GM19328 (cell line): Measurements from ENCODE around the gene SYT12.

Experiments
- ATAC-seq: cut with Tn5 transposase; IDR thresholded peaks from one replicate; pipeline ENCODE4 v1.9.1; 2021; ENCODE audit warnings: mild to moderate bottlenecking, moderate library complexity; ENCODE audit not compliant: unreplicated experiment

SYT12 gene

DNA sequence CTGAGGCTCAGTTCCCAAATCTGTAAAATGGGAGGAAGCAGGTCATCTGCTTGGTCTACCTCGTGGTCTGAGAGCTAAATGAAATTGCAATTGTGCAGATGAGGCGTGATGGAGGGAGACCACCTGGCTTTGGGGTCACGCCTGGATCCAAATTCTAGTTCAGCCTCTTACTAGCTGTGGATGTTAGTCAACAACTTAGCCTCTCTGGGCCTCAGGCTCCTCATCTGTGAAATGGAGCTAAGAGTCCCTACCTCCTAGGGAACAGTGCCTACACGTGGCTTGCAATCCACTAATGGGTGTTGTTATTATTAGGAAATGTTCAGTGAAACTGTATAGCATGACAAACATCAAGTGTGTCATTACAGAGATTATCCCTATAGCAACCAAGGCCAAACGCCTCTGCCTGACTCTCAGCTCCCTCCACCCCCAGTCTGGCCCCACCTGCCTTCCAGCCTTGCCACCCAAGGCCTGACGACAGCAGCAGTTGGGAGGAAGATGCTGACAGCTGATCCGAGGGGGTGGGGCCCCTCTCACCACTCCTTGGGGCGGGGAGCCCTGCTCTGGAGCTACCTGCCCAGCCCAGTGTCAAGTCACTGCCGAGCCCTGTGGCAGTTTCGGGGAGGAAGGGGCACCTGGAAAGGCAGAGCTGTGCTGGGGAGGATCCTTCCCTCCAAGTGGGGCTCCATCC lies 32.0 kb downstream of the SYT12 start:
- no peak for ATAC-seq

- ATAC-seq = no peak
Observed at GRCh38 chr11:67055812-67056211, 32.9 kb downstream of the SYT12 start.

- no peak for ATAC-seq
Observed at GRCh38 chr11:67056267-67057204, 33.6 kb downstream of the SYT12 start, which contains the start of gene RHOD. Gene RHOD, plus strand, starts transcription at chr11:67056847. Its CDS starts 56 bp downstream, at chr11:67056903.

DNA sequence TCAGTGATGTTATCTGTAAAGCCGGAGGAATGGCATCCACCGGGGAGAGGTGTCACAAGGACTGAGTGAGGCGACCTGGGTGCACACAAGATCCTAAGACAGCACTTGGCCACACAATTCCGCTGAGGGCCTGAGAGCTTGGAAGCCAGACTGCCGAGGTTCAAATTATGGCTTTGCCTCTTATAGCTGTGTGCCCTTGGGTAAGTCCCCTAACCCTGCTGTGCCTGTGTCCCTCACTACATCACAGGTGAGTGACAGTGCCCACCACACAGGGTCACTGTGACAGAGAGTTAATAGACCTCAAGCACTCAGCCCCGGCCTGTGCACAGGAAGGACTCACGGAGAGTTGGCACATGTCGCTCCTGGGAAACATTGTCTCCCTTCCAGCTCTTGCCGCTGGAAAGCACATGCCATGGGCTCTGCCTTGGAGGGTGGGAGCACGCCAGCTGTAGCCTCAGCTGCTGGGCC lies 34.3 kb downstream of the SYT12 start:
- ATAC-seq = no peak

GRCh38 chr11:67058506-67058905 lies 35.6 kb downstream of the SYT12 start:
- ATAC-seq = no peak

DNA sequence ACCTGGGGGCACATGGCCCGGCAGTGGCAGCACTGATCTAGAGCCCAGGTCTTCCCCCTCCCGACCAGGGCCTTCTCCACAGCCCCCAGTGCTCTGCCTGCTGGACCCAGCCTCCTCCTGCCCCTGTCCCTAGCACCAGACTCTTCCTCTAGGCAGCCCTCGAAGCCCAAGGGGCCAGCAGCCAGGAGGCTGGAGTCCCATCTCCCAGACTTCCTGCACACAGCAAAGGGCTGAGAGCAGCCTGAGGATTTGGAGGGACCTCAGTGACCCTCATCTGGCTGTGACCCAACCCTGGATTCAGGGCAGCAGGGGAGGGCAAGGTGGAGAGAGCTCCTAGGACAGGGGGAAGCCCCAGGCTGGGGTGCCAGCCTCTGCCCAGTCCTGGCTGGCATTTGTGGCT lies 36.7 kb downstream of the SYT12 start:
- no peak for ATAC-seq

GRCh38 chr11:67060111-67060522 lies 37.2 kb downstream of the SYT12 start:
- ATAC-seq = no peak

DNA sequence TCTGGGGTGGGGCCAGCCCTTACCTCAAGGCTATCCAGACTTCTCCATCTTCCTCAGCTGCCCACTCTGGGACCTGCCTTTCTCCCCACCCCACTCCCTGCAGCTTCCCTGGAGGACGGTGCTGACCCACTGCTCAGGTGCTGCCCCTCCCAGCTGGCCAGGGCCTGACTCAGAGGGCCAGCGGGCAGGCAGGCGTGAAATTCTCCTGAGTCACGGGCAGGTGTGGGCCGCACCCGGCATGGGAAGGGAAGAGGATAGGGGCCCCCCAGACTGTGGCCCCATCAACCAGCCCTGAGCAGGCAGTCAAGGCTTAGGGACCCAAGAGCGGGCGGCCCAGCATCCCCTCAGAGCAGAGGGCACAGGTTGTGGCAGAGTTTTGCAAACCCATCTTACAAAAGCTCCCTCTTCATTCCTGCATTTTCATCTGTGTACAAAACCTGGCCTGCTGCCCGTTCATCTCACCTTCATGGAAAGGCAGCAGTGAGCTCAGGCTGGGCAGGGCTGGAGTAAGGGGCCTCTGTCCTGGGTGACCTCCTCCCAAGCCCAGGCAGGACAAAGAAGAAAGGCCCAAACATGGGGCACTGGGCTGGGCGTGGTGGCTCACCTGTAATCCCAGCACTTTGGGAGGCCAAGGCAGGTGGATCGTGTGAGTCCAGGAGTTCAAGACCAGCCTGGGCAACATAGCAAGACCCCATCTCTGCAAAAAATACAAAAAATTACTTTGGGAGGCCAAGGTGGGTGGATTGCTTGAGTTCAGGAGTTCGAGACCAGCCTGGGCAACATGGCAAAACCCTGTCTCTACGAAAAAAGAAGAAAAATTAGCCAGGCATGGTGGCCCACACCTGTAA lies 39.8 kb downstream of the SYT12 start:
- no peak for ATAC-seq

DNA sequence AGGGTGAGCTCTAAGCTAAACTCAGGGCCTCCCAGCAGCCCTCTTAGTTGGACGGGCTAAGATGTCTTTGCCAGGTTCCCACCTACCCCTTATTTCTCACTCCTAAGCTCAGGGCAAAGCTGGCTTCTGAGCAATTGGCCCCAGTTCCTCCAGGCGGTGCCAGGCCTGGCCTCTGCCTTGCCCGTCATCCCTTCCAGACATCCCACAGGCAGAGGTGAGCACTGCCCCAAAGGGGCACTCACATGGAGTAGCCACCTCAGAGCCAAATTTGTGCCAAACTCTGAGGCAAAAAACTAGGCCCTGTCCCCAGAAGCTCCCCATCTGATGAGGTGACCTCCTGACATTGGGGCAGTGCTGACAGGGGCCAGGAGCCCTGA lies 43.4 kb downstream of the SYT12 start:
- no peak for ATAC-seq

DNA sequence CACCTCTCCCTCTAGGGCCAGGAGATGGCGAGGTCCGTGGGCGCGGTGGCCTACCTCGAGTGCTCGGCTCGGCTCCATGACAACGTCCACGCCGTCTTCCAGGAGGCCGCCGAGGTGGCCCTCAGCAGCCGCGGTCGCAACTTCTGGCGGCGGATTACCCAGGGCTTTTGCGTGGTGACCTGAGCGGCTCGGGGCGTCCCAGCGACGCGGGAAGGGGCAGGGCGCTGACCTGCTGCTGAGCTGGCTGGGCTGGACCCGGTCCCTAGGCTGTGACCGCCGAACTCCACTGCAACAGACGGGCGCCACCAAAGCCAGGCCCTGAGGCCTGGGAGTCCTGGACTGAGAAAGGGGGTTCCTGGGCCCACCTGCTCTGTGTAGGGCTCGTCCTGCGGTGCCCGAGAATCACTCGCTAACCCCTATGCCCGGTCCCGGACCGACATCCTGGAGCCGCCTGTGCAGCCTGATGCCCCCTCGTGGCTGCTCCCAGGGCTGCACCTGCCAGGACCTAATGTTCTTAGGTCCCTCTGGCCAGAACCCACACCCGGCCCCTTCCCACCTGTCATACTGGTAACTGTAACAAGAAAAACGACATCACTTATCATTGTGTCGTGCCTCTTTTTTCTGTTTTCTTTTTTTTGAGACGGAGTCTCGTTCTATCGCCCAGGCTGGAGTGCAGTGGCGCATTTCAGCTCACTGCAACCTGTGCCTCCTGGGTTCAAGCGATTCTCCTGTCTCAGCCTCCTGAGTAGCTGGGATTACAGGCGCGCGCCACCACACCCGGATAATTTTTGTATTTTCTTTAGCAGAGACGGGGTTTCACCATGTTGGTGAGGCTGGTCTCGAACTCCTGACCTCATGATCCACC lies 48.7 kb downstream of the SYT12 start:
- ATAC-seq = no peak

- no peak for ATAC-seq
Observed at GRCh38 chr11:67072295-67072694, 49.4 kb downstream of the SYT12 start.

DNA sequence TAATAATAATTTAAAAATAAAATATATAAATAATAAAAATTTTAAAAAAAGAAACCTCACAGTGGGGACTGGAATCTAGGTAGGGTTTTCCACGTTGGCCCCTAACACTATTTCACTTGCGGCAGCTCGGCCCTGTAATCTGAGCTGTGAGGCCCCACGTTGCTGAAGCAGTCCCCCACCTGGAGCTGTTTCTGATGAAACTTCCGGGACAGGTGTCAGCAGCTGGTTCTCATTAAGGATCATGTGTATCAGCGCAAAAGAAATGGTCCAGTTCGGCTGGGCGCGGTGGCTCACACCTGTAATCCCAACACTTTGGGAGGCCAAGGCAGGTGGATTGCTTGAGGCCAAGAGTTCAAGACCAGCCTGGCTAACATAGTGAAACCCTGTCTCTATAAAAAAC lies 51.0 kb downstream of the SYT12 start:
- no peak for ATAC-seq

DNA sequence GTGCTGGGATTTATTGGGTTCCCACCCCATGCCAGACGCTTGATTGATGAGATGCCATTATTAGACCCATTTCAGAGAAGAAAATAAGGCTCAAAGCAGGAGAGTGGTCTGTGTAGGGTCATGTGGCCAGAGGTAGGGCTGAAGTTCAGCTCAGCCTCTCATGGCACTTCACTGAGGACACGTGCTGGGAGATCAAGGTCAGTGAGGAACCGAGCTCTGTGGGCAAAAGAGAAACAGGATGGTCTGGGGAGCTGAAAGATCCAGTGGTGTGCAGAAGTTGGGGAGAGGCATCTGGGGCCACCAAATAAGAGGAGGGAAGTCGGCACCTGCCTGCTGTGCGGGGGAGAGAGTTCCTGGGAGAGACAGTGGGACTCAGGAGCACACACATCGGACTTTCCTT lies 53.3 kb downstream of the SYT12 start:
- no peak for ATAC-seq

DNA sequence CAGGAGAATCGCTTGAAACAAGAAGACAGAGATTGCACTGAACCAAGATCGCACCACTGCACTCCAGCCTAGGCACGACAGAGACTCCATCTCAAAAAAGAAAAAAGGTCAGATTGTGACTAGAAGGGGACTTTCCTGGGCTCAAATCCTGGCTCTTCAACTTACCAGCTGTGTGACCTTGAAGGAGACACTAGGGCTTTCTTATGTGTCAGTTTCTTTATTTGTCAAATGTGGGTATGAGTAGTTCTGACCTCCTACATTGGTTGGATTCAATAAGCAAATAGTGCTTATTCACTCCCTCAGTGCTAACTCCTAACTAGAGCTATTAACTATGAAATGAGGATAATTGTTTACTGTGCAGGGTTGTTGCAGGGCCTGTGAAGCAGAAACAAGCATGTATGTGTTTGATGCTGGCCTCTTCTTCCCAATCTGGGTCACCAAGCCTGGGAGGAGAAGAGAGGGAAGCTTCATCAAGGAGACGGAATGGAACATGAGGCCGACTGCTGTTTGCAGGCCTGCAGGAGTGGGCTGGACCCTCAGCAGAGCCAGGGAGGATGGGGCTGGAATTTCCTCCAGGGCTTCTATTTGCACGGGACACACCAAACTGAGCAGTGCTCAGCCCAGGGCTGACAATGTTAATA lies 56.3 kb downstream of the SYT12 start:
- ATAC-seq = no peak

- ATAC-seq = no peak
Observed at GRCh38 chr11:67082071-67082791, 59.3 kb downstream of the SYT12 start.

GRCh38 chr11:67083786-67084366 lies 60.9 kb downstream of the SYT12 start:
- ATAC-seq = no peak

DNA sequence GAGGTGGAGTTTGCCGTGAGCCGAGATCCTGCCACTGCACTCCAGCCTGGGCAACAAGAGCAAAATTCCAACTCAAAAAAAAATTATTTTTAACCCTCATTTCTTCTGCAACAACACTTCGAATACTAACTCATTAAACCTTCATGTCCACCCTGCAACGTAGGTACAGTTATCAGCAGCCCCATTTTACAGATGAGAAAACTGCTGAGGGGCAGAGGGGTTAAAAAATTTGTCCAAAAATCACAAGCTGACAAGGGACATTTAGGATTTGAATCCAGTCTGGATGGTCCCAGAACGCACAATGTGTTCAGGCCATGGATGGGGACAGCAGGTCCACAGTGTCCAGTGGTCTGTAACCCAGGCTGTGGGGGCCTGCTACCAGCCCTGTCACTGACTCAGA lies 62.7 kb downstream of the SYT12 start:
- no peak for ATAC-seq

- no peak for ATAC-seq
Observed at GRCh38 chr11:67090717-67091116, 67.8 kb downstream of the SYT12 start.

GRCh38 chr11:67095214-67095507 lies 72.2 kb downstream of the SYT12 start:
- no peak for ATAC-seq
